ENCODE data around the gene CDH12. TPM values are rescaled to one million over a fixed set of nuclear protein-coding genes. Genes with fewer than 3 reads are reported as not detected.
A peak's percentile ranks its signal among the peaks of the same experiment; 100 is the strongest.

CDH12 gene
- total RNA-seq, 1 experiment from 2014 or later: 8.9 TPM

GRCh38 chr5:22764736-22765135 lies 88.4 kb downstream of the CDH12 start:
- no peak for DNase-seq (ENCODE audit: low read depth)

- no peak for DNase-seq (ENCODE audit: low read depth)
Measured at GRCh38 chr5:22757776-22758175, 95.4 kb downstream of the CDH12 start.

GRCh38 chr5:22754155-22754554 lies 99.0 kb downstream of the CDH12 start:
- DNase-seq (ENCODE audit: low read depth): no peak

- no peak for DNase-seq (ENCODE audit: low read depth)
Measured at GRCh38 chr5:22751536-22751935, 101.6 kb downstream of the CDH12 start.

- DNase-seq (ENCODE audit: low read depth): no peak
Measured at GRCh38 chr5:22736443-22737003, 116.6 kb downstream of the CDH12 start.

- peak; percentile 2 for DNase-seq (ENCODE audit: low read depth)
Measured at GRCh38 chr5:22734907-22735306, 118.2 kb downstream of the CDH12 start.

- no peak for DNase-seq (ENCODE audit: low read depth)
Measured at GRCh38 chr5:22728610-22729009, 124.5 kb downstream of the CDH12 start.

- no peak for DNase-seq (ENCODE audit: low read depth)
Measured at GRCh38 chr5:22722491-22722890, 130.7 kb downstream of the CDH12 start.

- DNase-seq (ENCODE audit: low read depth): no peak
Measured at GRCh38 chr5:22722056-22722455, 131.1 kb downstream of the CDH12 start.

GRCh38 chr5:22719842-22720241 lies 133.3 kb downstream of the CDH12 start:
- DNase-seq (ENCODE audit: low read depth): no peak

- no peak for DNase-seq (ENCODE audit: low read depth)
Measured at GRCh38 chr5:22710660-22711059, 142.5 kb downstream of the CDH12 start.

- no peak for DNase-seq (ENCODE audit: low read depth)
Measured at GRCh38 chr5:22709743-22710142, 143.4 kb downstream of the CDH12 start.

- no peak for DNase-seq (ENCODE audit: low read depth)
Measured at GRCh38 chr5:22708770-22709328, 144.3 kb downstream of the CDH12 start.

GRCh38 chr5:22706901-22707300 lies 146.2 kb downstream of the CDH12 start:
- no peak for DNase-seq (ENCODE audit: low read depth)

GRCh38 chr5:22699319-22699718 lies 153.8 kb downstream of the CDH12 start:
- no peak for DNase-seq (ENCODE audit: low read depth)

GRCh38 chr5:22693121-22693520 lies 160.0 kb downstream of the CDH12 start:
- no peak for DNase-seq (ENCODE audit: low read depth)

- DNase-seq (ENCODE audit: low read depth): no peak
Measured at GRCh38 chr5:22683050-22683449, 170.1 kb downstream of the CDH12 start.

GRCh38 chr5:22678886-22679285 lies 174.3 kb downstream of the CDH12 start:
- no peak for DNase-seq (ENCODE audit: low read depth)

- no peak for DNase-seq (ENCODE audit: low read depth)
Measured at GRCh38 chr5:22673131-22673530, 180.0 kb downstream of the CDH12 start.

- peak; percentile 1 for DNase-seq (ENCODE audit: low read depth)
Measured at GRCh38 chr5:22669345-22669744, 183.8 kb downstream of the CDH12 start.

- no peak for DNase-seq (ENCODE audit: low read depth)
Measured at GRCh38 chr5:22665801-22666200, 187.3 kb downstream of the CDH12 start.

- DNase-seq (ENCODE audit: low read depth): no peak
Measured at GRCh38 chr5:22663134-22663533, 190.0 kb downstream of the CDH12 start.

GRCh38 chr5:22662391-22662790 lies 190.8 kb downstream of the CDH12 start:
- no peak for DNase-seq (ENCODE audit: low read depth)

- no peak for DNase-seq (ENCODE audit: low read depth)
Measured at GRCh38 chr5:22651355-22651754, 201.8 kb downstream of the CDH12 start.
